Mononuclear cell (primary cell): Measurements from ENCODE around the gene GRB2. TPM values are rescaled to one million over a fixed set of nuclear protein-coding genes. Genes with fewer than 3 reads are reported as not detected.

Source experiments
- H3K27me3 ChIP-seq: 2 replicates; pipeline ENCODE4 v1.6.0; 2011; ENCODE audit warnings: low read length, control low read depth; ENCODE audit not compliant: insufficient read depth
- H3K4me1 ChIP-seq: 2 replicates; pipeline ENCODE4 v1.5.1; 2011; ENCODE audit warnings: mild to moderate bottlenecking, low read length, control low read depth; ENCODE audit not compliant: insufficient read depth
- H3K4me3 ChIP-seq: 2 replicates; pipeline ENCODE4 v1.5.1; 2011; ENCODE audit warnings: mild to moderate bottlenecking, low read length, moderate library complexity
- H3K9me3 ChIP-seq: 2 replicates; pipeline ENCODE4 v1.5.1; 2011; ENCODE audit warnings: low read depth, mild to moderate bottlenecking, control low read depth, low read length
- total RNA-seq: library from RNA; depleted of rRNA; stranded (reverse); fragments of >200 nt; gene quantifications from one replicate; pipeline ENCODE4 v1.2.3, GENCODE V29; 2012

GRB2 gene
- total RNA-seq, 1 donor, result 151 TPM

GRCh38 chr17:75430159-75430974, 24.9 kb upstream of the GRB2 start:
- Histone ChIP-seq H3K27me3 (peaks cover 3% of the 10 kb centered on the region), H3K4me1 (peaks cover 15% of the 10 kb centered on the region), H3K4me3 (no peak overlapping the region), H3K9me3 (no peaks in the 10 kb centered on the region)

- no peak overlapping the region for H3K4me3 ChIP-seq
- peaks cover 3% of the 10 kb centered on the region for H3K27me3 ChIP-seq
- no peaks in the 10 kb centered on the region for H3K9me3 ChIP-seq
- peaks cover 15% of the 10 kb centered on the region for H3K4me1 ChIP-seq
These were observed 23.3 kb upstream of the GRB2 start for GRCh38 chr17:75428543-75429469.

- no peak overlapping the region for H3K4me3 ChIP-seq
- H3K27me3 ChIP-seq, result no peaks in the 10 kb centered on the region
- H3K9me3 ChIP-seq, result no peaks in the 10 kb centered on the region
- H3K4me1 ChIP-seq, result no peaks in the 10 kb centered on the region
These were observed 13.1 kb upstream of the GRB2 start for GRCh38 chr17:75418531-75418930.

- no peaks in the 10 kb centered on the region for H3K27me3 ChIP-seq
- no peak overlapping the region for H3K4me3 ChIP-seq
- peaks cover 8% of the 10 kb centered on the region for H3K4me1 ChIP-seq
- H3K9me3 ChIP-seq, result no peaks in the 10 kb centered on the region
These were observed 11.6 kb upstream of the GRB2 start for GRCh38 chr17:75417054-75417580.

- peaks cover 13% of the 10 kb centered on the region for H3K4me1 ChIP-seq
- no peaks in the 10 kb centered on the region for H3K9me3 ChIP-seq
- H3K4me3 ChIP-seq, result no peak overlapping the region
- H3K27me3 ChIP-seq, result no peaks in the 10 kb centered on the region
These were observed 10.5 kb upstream of the GRB2 start for GRCh38 chr17:75416006-75416405.

- Histone ChIP-seq H3K27me3 (no peaks in the 10 kb centered on the region), H3K4me3 (no peak overlapping the region), H3K4me1 (peaks cover 13% of the 10 kb centered on the region), H3K9me3 (no peaks in the 10 kb centered on the region)
These were observed 9.0 kb upstream of the GRB2 start for GRCh38 chr17:75414488-75414887.

- H3K4me1 ChIP-seq, result peaks cover 13% of the 10 kb centered on the region
- no peak overlapping the region for H3K4me3 ChIP-seq
- no peaks in the 10 kb centered on the region for H3K27me3 ChIP-seq
- H3K9me3 ChIP-seq, result no peaks in the 10 kb centered on the region
These were observed 7.2 kb upstream of the GRB2 start for GRCh38 chr17:75412455-75413317.

GRCh38 chr17:75411328-75412067, 6.0 kb upstream of the GRB2 start:
- Histone ChIP-seq H3K9me3 (no peaks in the 10 kb centered on the region), H3K4me1 (peaks cover 19% of the 10 kb centered on the region), H3K4me3 (no peak overlapping the region), H3K27me3 (no peaks in the 10 kb centered on the region)

GRCh38 chr17:75410141-75410540, 4.7 kb upstream of the GRB2 start:
- Histone ChIP-seq H3K27me3 (no peaks in the 10 kb centered on the region), H3K9me3 (no peaks in the 10 kb centered on the region), H3K4me3 (no peak overlapping the region), H3K4me1 (peaks cover 26% of the 10 kb centered on the region)

- Histone ChIP-seq H3K27me3 (no peaks in the 10 kb centered on the region), H3K9me3 (no peaks in the 10 kb centered on the region), H3K4me1 (peaks cover 38% of the 10 kb centered on the region), H3K4me3 (no peak overlapping the region)
These were observed 2.3 kb upstream of the GRB2 start for GRCh38 chr17:75407655-75408352.

GRCh38 chr17:75406222-75406615, 741 bp upstream of the GRB2 start:
- Histone ChIP-seq H3K4me1 (peaks cover 43% of the 10 kb centered on the region), H3K4me3 (peak overlapping the region; percentile 46)

GRCh38 chr17:75404731-75405364, 630 bp downstream of the GRB2 start:
- peaks cover 56% of the 10 kb centered on the region for H3K4me1 ChIP-seq
- no peaks in the 10 kb centered on the region for H3K9me3 ChIP-seq
- H3K27me3 ChIP-seq, result no peaks in the 10 kb centered on the region
- peak overlapping the region; percentile 100 for H3K4me3 ChIP-seq

More at GRCh38 chr17:75406222-75406615, 741 bp upstream of the GRB2 start:
- H3K27me3 ChIP-seq, result no peaks in the 10 kb centered on the region
- no peaks in the 10 kb centered on the region for H3K9me3 ChIP-seq

GRCh38 chr17:75404223-75404730, 1.2 kb downstream of the GRB2 start:
- Histone ChIP-seq H3K4me1 (peaks cover 61% of the 10 kb centered on the region), H3K27me3 (no peaks in the 10 kb centered on the region), H3K4me3 (peak overlapping the region; percentile 100), H3K9me3 (no peaks in the 10 kb centered on the region)
